Epidermal melanocyte (primary cell): ENCODE measurements around the gene OSBPL8.

Experiments
- DNase-seq: peaks from one replicate; pipeline ENCODE4 v3.0.0; 2011; ENCODE audit warnings: low spot score; ENCODE audit not compliant: insufficient read length

Gene OSBPL8

GRCh38 chr12:76556368-76556767 is 3.2 kb downstream of the OSBPL8 start:
- DNase-seq = no peak

- DNase-seq = no peak
Observed at GRCh38 chr12:76555797-76556196, 3.8 kb downstream of the OSBPL8 start.

GRCh38 chr12:76555231-76555767 is 4.3 kb downstream of the OSBPL8 start:
- DNase-seq = no peak

DNA sequence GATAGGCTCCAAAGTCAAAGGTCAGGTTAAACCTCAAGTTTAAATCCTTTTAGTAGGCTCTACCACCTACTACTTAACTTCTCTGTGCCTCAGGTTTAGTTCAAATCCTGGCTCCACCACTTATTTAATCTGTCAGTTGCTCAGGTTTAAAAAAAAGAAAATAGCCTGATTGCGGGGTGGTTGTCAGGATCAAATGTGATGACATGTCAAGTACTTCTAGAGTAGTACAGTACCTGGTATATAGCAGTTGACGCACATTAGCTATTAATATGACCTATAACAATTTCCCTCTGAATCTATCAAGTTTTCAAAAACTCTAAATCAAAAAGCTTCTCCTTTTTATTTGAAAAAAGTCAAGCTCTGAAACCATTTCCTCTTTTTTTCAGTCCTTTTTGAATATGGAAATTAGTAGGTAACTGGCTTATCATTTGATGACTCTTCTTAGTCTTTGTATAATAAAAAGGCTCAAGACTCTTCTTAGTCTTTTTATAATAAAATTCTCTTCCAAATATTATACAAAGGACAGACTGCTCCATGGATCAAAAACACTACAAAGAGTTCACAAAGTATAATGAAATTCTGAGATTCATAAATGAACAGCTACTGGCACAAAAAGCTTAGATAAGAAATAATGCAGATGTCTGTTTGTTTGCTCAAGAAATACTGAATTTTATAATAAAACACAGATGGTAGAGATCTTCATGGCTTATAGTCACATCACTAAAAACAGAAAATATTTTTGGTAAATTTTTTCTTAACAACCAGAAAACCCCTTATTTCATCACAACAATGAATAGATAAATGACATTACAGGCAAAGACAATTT is 5.0 kb downstream of the OSBPL8 start:
- no peak for DNase-seq

- DNase-seq = no peak
Observed at GRCh38 chr12:76552343-76552938, 7.1 kb downstream of the OSBPL8 start.

GRCh38 chr12:76551482-76551888 is 8.1 kb downstream of the OSBPL8 start:
- no peak for DNase-seq

DNA sequence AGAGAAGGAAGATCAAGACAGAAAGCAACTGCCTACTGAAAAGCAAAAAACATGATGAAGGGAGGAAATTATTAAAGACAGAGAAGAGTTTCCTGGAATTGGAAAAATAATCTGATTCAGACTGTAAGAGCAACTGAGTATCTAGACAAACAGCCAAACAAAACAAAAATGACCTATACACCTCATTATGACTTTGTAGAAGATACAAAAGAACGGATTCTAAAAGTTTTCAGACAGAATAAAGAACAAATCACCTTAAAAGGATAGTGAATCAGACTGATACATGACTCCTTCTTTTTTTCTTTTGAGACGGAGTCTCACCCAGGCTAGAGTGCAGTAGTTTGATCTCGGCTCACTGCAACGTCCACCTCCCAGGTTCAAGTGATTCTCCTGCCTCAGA is 10.4 kb downstream of the OSBPL8 start:
- no peak for DNase-seq

DNA sequence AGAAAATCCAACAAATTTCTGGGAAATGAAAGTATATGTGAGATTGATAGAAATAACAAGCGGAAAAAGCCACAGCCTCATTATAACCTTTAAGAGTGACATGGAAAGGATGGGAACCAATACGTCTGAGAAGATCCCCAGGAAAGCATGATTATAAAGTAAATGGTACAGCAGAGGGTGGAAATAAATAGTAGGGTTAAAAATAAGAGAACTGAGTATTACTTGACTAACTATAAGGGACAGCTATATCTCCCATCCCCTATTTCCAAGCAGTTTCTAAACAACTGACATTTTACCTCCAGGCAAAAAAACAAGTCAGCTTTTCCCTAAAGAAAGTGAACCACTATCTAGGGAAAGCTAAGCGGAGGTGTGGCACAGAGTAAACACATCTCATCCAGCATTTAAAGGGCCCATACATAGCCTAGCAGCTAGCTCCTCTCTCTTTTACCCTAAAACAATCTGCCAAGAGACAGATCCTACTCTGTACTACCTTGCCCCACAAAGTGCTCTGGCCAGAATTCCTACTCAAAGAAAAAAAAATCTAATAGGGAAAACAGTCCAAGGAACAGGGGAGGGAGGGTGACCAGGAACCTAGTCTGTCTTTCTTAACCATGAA is 11.2 kb downstream of the OSBPL8 start:
- DNase-seq = no peak

DNA sequence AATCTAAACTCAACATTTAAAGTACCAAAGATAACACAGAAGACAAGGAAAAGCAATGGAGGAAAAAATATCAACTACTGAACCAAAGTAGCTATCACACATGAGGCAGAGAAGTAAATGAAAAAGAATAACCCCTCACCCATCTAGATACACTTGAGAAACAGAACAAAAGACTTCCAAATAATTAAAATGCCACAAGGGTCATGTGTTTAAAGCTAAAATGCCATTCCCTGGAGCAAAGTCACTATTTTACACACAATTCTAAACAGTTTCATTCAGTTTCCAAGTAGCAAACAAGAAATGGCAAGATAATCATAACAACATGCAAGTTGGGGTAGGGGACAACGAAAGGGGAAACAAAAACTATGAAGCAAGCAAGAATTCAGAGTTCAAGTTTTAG is 12.0 kb downstream of the OSBPL8 start:
- no peak for DNase-seq

DNA sequence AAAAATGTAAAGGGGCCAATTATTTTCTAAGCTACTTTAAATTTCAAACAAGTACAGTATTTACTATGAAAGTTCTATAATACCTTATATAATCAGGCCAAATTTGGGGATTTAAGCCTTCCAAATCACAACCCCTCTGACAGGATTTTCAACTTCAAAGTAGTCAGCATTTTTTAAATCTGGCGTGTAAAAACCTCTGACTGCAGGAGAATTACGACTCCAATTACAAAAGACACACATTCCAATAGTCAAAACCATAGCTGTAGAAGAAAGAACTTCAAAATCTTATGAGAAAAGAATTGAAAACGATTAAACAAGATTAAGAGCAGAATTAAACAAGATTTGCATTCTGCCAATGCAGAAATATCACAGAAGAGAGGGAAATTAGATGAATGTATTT is 12.7 kb downstream of the OSBPL8 start:
- DNase-seq = no peak

DNA sequence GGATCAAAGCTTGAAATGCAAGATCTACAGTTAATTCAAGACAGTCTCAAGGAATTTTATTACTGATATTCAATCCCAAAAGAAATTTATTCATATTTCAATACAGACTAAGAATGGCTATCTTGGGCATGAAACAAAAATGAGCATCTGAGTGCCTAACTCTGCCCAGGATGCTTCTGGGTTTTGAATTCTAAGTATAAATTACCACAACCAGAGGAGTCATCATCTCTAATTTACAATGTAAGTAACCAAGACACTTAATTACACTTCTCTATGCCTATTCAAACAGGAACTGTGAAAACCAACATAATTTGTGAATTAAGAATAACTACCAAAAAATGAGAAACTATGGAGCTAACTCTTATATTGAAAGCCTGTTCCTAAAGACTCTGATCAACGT is 14.1 kb downstream of the OSBPL8 start:
- DNase-seq = no peak

DNA sequence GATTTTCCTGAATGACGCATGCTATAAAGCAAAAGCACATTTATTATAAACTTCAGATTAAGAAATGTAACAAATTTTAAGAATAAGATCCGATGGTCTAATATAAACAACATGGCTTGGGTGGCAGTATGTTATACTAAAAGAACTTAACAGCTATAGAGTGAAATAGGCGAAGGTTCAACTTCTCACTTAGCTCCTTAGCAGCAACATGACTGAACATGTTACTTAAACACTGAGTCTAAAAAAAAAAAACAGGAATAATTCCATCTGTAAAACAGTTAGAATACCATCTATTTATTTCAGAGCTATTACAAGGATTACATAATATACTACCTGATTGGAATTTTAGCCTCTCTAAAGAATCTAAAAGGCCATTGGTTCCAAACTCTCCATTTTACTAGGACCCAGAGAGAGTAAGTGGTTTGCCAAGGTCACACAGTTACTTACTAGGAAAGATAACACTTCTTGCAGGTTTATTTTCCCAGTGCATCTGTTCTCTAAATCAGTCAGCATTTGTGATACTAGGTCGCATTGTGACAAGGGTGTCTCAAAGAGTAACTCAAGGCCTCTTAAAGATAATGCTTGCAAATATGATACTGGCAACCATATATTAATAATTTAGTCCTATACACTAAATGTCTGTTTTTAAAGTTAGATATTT is 14.8 kb downstream of the OSBPL8 start:
- DNase-seq = no peak

DNA sequence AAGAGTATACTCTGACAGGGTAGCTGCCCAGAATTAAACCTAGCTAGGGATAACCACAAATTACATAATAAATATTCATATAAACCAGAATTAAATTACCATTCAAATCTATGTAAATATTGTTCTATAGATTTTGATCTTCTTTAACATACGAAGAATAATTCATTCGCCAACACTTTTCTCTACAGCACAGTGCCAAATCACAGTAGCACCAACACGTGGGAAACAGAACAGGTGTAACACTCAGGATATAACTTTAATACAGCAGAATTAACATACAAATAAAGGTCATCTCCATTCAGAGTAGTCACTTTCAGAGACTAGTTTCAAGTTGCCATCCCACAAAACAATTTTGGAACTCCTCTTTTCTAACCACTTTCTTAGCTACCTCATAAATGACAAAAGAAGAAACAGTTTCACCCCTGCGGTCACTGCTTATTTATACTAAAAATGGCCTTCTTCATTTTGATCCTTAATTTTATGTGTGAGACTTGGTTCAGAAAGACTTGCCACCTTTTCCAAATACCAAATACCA is 15.7 kb downstream of the OSBPL8 start:
- no peak for DNase-seq

GRCh38 chr12:76542908-76543307 is 16.7 kb downstream of the OSBPL8 start:
- no peak for DNase-seq

- no peak for DNase-seq
Observed at GRCh38 chr12:76539727-76540126, 19.8 kb downstream of the OSBPL8 start.

DNA sequence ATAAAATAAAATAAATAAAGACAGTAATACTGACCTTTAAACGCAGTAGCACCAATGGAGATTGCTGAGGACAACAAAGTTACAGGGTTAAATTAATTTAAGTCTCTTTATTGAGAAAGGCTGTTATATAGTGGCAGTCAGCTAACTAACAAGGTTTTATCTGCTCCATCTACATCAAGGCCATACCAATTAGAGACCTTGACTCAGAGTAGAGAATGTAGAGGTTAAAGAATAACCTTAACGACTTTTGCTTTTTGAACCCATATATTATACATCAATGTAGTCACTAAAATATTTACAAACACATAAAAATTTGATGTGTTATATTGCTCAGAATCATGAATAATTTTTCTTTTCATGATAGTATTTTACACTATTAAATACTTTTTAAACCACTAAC is 21.6 kb downstream of the OSBPL8 start:
- no peak for DNase-seq

- no peak for DNase-seq
Observed at GRCh38 chr12:76536546-76536945, 23.0 kb downstream of the OSBPL8 start.

DNA sequence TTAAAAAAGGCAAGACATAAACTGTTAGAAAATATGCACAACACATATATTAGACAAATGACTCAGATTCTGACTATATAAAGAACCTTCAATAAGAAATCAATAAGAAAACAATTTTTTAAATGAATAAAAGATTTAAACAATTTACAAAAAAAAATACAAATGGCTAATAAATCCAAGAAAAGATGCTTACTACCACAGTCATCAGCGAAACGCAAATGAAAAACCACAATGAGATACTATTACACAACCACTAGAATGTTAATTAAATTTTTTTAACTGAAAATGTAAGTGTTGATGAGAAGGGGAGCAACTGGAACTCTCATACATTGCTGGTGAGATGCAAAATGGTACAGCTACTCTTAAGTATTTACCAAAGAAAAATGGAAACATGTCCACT is 24.4 kb downstream of the OSBPL8 start:
- DNase-seq = no peak

DNA sequence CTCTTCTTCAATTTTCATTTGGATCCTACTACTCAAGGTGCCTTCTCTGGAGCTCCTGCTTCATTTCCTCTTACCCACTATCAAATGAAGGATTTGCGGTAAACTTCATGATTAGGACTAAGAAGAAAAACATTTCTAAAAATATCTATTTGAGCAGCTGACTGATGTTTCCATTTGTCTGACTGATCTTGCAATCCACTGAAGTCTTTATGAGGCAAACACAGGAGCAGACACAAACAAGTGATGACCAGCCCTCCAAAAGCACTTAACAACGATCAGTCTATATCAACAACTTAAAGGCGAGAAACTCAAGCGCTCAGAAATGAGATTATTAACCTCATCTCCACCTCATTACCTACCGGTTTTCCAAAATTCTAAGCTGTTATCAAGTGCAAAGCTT is 26.2 kb downstream of the OSBPL8 start:
- no peak for DNase-seq

GRCh38 chr12:76532520-76532919 is 27.1 kb downstream of the OSBPL8 start:
- DNase-seq = no peak

- DNase-seq = no peak
Observed at GRCh38 chr12:76531056-76531455, 28.5 kb downstream of the OSBPL8 start.

DNA sequence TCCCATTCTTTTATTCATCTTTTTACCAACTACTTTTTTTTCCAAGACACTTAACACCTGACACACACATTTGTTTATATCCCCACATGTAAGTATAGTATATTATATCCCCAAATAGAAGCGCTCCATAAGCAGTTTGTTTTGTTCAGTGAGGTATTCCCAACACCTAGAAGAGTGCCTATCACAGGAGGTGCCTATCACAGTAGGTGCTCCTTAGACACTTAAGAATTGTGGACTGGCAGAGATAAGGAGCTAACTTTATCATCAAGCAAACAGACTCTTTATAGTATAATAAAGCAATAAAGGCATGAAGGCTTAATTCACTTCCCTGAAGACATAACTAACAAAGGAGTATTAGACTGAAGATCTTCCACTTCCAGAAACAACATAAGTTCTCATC is 29.1 kb downstream of the OSBPL8 start:
- no peak for DNase-seq
